MM.1S (cell line): ENCODE results near the gene RPS16.

ENCODE experiments used
- DNase-seq: peaks from one replicate; pipeline ENCODE4 v3.0.0-alpha.2; 2015
- H2AFZ ChIP-seq: fragments of 300-600 bp; sonication (generic); 2 replicates; pipeline ENCODE4 v1.6.0; 2016; ENCODE audit warnings: antibody characterized with exemption, low read length
- H3F3A ChIP-seq: fragments of 300-600 bp; sonication (generic); 2 replicates; pipeline ENCODE4 v1.6.1; 2016; ENCODE audit warnings: mild to moderate bottlenecking, antibody characterized with exemption, low read length, moderate library complexity, mixed read lengths; ENCODE audit not compliant: insufficient read depth
- H3K27ac ChIP-seq: fragments of 300-600 bp; sonication (generic); 2 replicates; pipeline ENCODE4 v1.5.1; 2016; ENCODE audit warnings: mild to moderate bottlenecking, low read length
- H3K27me3 ChIP-seq: fragments of 300-600 bp; sonication (generic); replicated peaks from 2 replicates; pipeline ENCODE4 v1.6.0; 2016; ENCODE audit warnings: low read length; ENCODE audit not compliant: insufficient read depth
- H3K36me3 ChIP-seq: fragments of 300-600 bp; sonication (generic); replicated peaks from 2 replicates; pipeline ENCODE4 v1.6.1; 2016; ENCODE audit warnings: mild to moderate bottlenecking, low read length, mixed read lengths; ENCODE audit not compliant: insufficient read depth
- H3K4me1 ChIP-seq: fragments of 300-600 bp; sonication (generic); 2 replicates; pipeline ENCODE4 v1.6.1; 2016; ENCODE audit warnings: low read length, mixed read lengths
- H3K4me2 ChIP-seq: fragments of 300-600 bp; sonication (generic); 2 replicates; pipeline ENCODE4 v1.6.0; 2016; ENCODE audit warnings: low read depth, low read length
- H3K4me3 ChIP-seq: fragments of 300-600 bp; sonication (generic); 2 replicates; pipeline ENCODE4 v1.5.1; 2016; ENCODE audit warnings: low read length, mixed read lengths
- H3K79me2 ChIP-seq: fragments of 300-600 bp; sonication (generic); 2 replicates; pipeline ENCODE4 v1.6.1; 2016; ENCODE audit warnings: mixed run types, low read length, mixed read lengths
- H3K9ac ChIP-seq: fragments of 300-600 bp; sonication (generic); 2 replicates; pipeline ENCODE4 v1.6.1; 2016; ENCODE audit warnings: low read length, mixed read lengths
- H3K9me2 ChIP-seq: fragments of 300-600 bp; sonication (generic); replicated peaks from 2 replicates; pipeline ENCODE4 v1.6.1; 2016; ENCODE audit warnings: mild to moderate bottlenecking, low read length, mixed read lengths; ENCODE audit not compliant: insufficient read depth
- H3K9me3 ChIP-seq: fragments of 300-600 bp; sonication (generic); replicated peaks from 2 replicates; pipeline ENCODE4 v1.6.1; 2016; ENCODE audit warnings: mild to moderate bottlenecking, low read length, mixed read lengths; ENCODE audit not compliant: insufficient read depth
- H4K20me1 ChIP-seq: fragments of 300-600 bp; sonication (generic); 2 replicates; pipeline ENCODE4 v1.6.1; 2016; ENCODE audit warnings: mild to moderate bottlenecking, low read length, moderate library complexity, mixed read lengths; ENCODE audit not compliant: insufficient read depth
- CTCF ChIP-seq: fragments of 300-600 bp; sonication (generic); IDR thresholded peaks from 2 replicates; pipeline ENCODE4 v1.5.1; 2016; ENCODE audit warnings: antibody characterized with exemption, low read length, mixed read lengths
- EZH2 ChIP-seq: fragments of 300-600 bp; sonication (generic); optimal IDR thresholded peaks from 2 replicates; pipeline ENCODE3; 2017; ENCODE audit warnings: low read depth, mild to moderate bottlenecking, antibody characterized with exemption, low read length, mixed read lengths
- EZH2phosphoT487 ChIP-seq: fragments of 300-600 bp; sonication (generic); IDR thresholded peaks from 2 replicates; pipeline ENCODE4 v1.6.1; 2018; ENCODE audit warnings: antibody characterized with exemption, low read length

The RPS16 gene

DNA sequence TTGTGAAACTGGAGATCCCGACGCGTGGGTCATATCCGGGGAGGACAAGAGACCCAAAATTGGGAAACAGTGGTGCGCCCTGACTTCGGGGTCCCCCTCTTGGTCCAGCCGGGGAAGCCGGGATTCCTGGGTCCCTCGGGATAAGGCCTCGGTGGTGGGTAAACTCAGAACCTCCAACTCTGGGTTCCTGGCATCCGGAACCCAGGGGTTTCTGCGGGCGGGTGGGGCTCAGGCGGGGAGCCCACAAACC lies 28.4 kb downstream of the RPS16 start:
- Histone ChIP-seq H3K9ac (peak overlapping the region; percentile 99), H3K36me3 (peaks cover 12% of the 10 kb centered on the region; the same call in 1 of the 2 replicates), H3K4me2 (peak overlapping the region; percentile 99), H3K4me3 (peak overlapping the region; percentile 98), H3F3A (peaks cover 90% of the 10 kb centered on the region), H3K4me1 (peaks cover 33% of the 10 kb centered on the region), H3K27me3 (no peaks in the 10 kb centered on the region), H4K20me1 (peaks cover 20% of the 10 kb centered on the region; the same call in 1 of the 2 replicates), H3K27ac (peak overlapping the region; percentile 100), H2AFZ (no peak overlapping the region), H3K9me3 (no peaks in the 10 kb centered on the region), H3K9me2 (no peaks in the 10 kb centered on the region), H3K79me2 (peaks cover 24% of the 10 kb centered on the region)
- DNase-seq = no peak
- no peak for TF ChIP-seq EZH2phosphoT487
- no peak for TF ChIP-seq EZH2
- no peak for TF ChIP-seq CTCF

DNA sequence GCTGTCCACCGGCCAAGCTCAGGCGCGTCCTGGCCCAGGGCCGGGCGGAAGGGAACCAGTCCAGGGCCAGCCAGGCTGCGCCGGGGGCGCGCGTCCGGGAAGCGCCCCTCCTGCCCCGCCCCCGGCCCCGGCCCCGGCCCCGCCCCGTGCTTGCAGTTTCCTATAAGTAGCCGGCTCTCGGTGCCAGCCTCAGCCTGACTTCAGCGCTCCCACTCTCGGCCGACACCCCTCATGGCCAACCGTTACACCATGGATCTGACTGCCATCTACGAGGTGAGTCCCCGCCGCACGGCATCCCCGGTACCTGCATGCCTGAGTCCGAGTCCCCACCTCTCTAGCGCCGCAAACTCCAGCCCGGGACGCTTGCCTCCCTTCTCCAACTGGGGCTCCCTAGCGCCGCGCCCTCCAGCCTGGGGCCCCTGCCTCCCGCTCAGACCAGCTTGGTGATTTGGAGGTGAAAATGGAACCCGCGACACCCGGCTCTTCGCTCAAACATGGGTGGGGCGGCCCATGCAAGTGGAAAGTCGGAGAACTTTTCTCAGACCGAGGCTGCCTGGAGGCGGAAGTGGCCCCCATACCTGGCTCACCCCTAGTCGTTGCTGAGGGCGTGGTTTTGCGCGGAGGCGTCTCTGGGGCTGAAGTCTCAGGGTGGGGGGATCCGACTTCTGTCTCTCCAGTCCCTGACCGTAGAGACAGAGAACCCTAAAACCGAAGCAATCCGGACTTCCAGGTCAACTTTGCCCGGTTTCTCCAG lies 28.9 kb downstream of the RPS16 start, which contains the start of gene ZFP36:
TSS of gene ZFP36 (plus strand) at position 192 of the 754 bp plus-strand sequence. CDS start at position 250, 58 bp downstream.
- Histone ChIP-seq H3K27ac (peak within 1 kb of the TSS; percentile 100), H3K4me3 (peak within 1 kb of the TSS; percentile 98), H2AFZ (no peak within 1 kb of the TSS), H4K20me1 (peaks cover 20% of the 10 kb centered on the region; the same call in 1 of the 2 replicates), H3K4me1 (peaks cover 38% of the 10 kb centered on the region), H3K79me2 (peaks cover 24% of the 10 kb centered on the region), H3K27me3 (no peaks in the 10 kb centered on the region), H3K4me2 (peak within 1 kb of the TSS; percentile 99), H3K9me2 (no peaks in the 10 kb centered on the region), H3K9me3 (no peaks in the 10 kb centered on the region), H3K9ac (peak within 1 kb of the TSS; percentile 100), H3K36me3 (peaks cover 12% of the 10 kb centered on the region; the same call in 1 of the 2 replicates), H3F3A (peaks cover 95% of the 10 kb centered on the region)
- DNase-seq = peak; percentile 81
- TF ChIP-seq CTCF (no peak), EZH2phosphoT487 (no peak), EZH2 (no peak)

DNA sequence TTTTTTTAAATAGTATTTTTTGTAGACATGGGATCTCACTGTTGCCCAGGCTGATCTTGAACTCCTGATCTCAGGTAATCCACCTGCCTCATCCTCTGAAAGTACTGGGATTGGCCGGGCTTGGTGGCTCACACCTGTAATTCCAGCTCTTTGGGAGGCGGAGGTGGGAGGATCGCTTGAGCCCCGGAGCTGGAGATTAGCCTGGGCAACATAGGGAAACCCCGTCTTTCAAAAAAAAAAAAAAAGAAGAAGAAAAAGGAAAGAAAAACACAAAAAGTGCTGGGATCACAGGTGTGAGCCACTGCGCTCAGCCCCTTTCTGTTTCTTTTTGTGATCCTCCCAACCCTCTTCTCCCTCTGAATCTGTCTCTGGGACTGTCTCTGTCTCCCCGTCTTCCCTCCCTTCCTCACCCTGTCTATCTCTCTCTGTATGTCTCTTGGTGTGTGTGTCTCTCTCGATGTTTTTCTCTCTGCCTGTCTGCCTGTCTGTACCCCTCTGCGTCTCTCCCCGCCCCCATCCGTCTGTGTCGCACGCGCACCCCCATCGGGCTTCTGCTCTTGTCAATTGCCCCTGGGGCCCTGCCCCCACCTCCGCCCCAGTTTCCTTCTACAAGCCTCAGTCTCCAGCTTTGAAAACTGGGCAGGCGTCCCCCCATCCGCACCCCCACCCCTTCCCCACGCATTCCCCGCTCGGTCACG lies 29.6 kb downstream of the RPS16 start:
- Histone ChIP-seq H3K79me2 (peaks cover 24% of the 10 kb centered on the region), H3K4me1 (peaks cover 41% of the 10 kb centered on the region), H3K27me3 (no peaks in the 10 kb centered on the region), H2AFZ (no peak overlapping the region), H3K9ac (peak overlapping the region; percentile 100), H3K9me3 (no peaks in the 10 kb centered on the region), H3K4me2 (peak overlapping the region; percentile 94), H3K36me3 (peaks cover 12% of the 10 kb centered on the region; the same call in 1 of the 2 replicates), H3K4me3 (peak overlapping the region; percentile 98), H4K20me1 (peaks cover 20% of the 10 kb centered on the region; the same call in 1 of the 2 replicates), H3K27ac (peak overlapping the region; percentile 100), H3F3A (peaks cover 95% of the 10 kb centered on the region), H3K9me2 (no peaks in the 10 kb centered on the region)
- DNase-seq = peak; percentile 81
- no peak for TF ChIP-seq EZH2
- TF ChIP-seq EZH2phosphoT487 = no peak
- no peak for TF ChIP-seq CTCF
